NCI-H2196 (cell line): ENCODE data around the gene RNF17.
A peak's percentile ranks its signal among the peaks of the same experiment; 100 is the strongest.
"Not testable (repeated sequence)": the region's sequence is repeated elsewhere in the genome, so short reads cannot be mapped to it uniquely, and the experiment has no call there.

ENCODE experiments used
- DNase-seq: peaks from one replicate; lab custom pipeline; 2025; ENCODE audit not compliant: unreplicated experiment; lab: John Stamatoyannopoulos, UW

The RNF17 gene

GRCh38 chr13:24763596-24764275, at the start of gene RNF17:
TSS of gene RNF17 (plus strand) at chr13:24764169. CDS start at chr13:24764204, 35 bp downstream.
- DNase-seq, result no peak

GRCh38 chr13:24716011-24716410, 48.0 kb upstream of the RNF17 start:
- DNase-seq, result no peak

- no peak for DNase-seq
Measured at GRCh38 chr13:24716446-24716845, 47.5 kb upstream of the RNF17 start.

- no peak for DNase-seq
Measured at GRCh38 chr13:24717217-24717616, 46.8 kb upstream of the RNF17 start.

GRCh38 chr13:24718192-24718965, 45.6 kb upstream of the RNF17 start:
- DNase-seq, result no peak

GRCh38 chr13:24719139-24719538, 44.8 kb upstream of the RNF17 start:
- DNase-seq, result no peak

- DNase-seq, result no peak
Measured at GRCh38 chr13:24723206-24723605, 40.8 kb upstream of the RNF17 start.

- DNase-seq, result no peak
Measured at GRCh38 chr13:24724714-24725113, 39.3 kb upstream of the RNF17 start.

- DNase-seq, result no peak
Measured at GRCh38 chr13:24725379-24725778, 38.6 kb upstream of the RNF17 start.

GRCh38 chr13:24727731-24728601, 36.0 kb upstream of the RNF17 start:
- DNase-seq, result peak; percentile 5

GRCh38 chr13:24730873-24731567, 32.9 kb upstream of the RNF17 start:
- not testable (repeated sequence) for DNase-seq

- no peak for DNase-seq
Measured at GRCh38 chr13:24734950-24735349, 29.0 kb upstream of the RNF17 start.

- no peak for DNase-seq
Measured at GRCh38 chr13:24737042-24737441, 26.9 kb upstream of the RNF17 start.

GRCh38 chr13:24738366-24738847, 25.6 kb upstream of the RNF17 start:
- no peak for DNase-seq

GRCh38 chr13:24740014-24740890, 23.7 kb upstream of the RNF17 start:
- no peak for DNase-seq

GRCh38 chr13:24741016-24741662, 22.8 kb upstream of the RNF17 start:
- no peak for DNase-seq

GRCh38 chr13:24741791-24742190, 22.2 kb upstream of the RNF17 start:
- DNase-seq, result no peak

GRCh38 chr13:24742294-24742693, 21.7 kb upstream of the RNF17 start:
- DNase-seq, result no peak

GRCh38 chr13:24742977-24743376, 21.0 kb upstream of the RNF17 start:
- no peak for DNase-seq
